HepG2 (cell line): Measurements from ENCODE around the gene FAM187B. TPM values are rescaled to one million over a fixed set of nuclear protein-coding genes. Genes with fewer than 3 reads are reported as not detected.

Source experiments
- CEBPG ChIP-seq: IDR thresholded peaks from 2 replicates; pipeline ENCODE4 v1.6.1; 2016
- ETV6 ChIP-seq: sonication (generic); formaldehyde crosslinking; conservative IDR thresholded peaks from 2 replicates; pipeline ENCODE4 v1.4.0; 2020; ENCODE audit warnings: missing genetic modification reagents
- GMEB2 ChIP-seq: IDR thresholded peaks from 2 replicates; pipeline ENCODE4 v1.6.1; 2016; ENCODE audit warnings: missing biosample characterization, missing genetic modification reagents, low read depth
- HBP1 ChIP-seq: IDR thresholded peaks from 2 replicates; pipeline ENCODE4 v1.6.1; 2016; ENCODE audit warnings: low read depth, control low read depth
- HDAC1 ChIP-seq: sonication (generic); formaldehyde crosslinking; IDR thresholded peaks from 2 replicates; pipeline ENCODE4 v1.5.1; 2020; ENCODE audit warnings: mild to moderate bottlenecking, missing genetic modification reagents
- MED8 ChIP-seq: sonication (generic); formaldehyde crosslinking; IDR thresholded peaks from 2 replicates; pipeline ENCODE4 v1.8.1; 2023; ENCODE audit warnings: mild to moderate bottlenecking, missing genetic modification reagents; ENCODE audit not compliant: insufficient replicate concordance
- MTF1 ChIP-seq: sonication (generic); formaldehyde crosslinking; IDR thresholded peaks from 2 replicates; pipeline ENCODE4 v1.5.0; 2020; ENCODE audit warnings: missing genetic modification reagents
- NFYB ChIP-seq: sonication (generic); formaldehyde crosslinking; IDR thresholded peaks from 2 replicates; pipeline ENCODE4 v1.4.0; 2020; ENCODE audit warnings: missing genetic modification reagents
- PAF1 ChIP-seq: IDR thresholded peaks from 2 replicates; pipeline ENCODE4 v1.6.1; 2016; ENCODE audit warnings: missing genetic modification reagents, missing compliant biosample characterization
- SKI ChIP-seq: fragments of 450-650 bp; IDR thresholded peaks from one replicate; pipeline ENCODE4 v1.6.1; 2018; ENCODE audit warnings: mild to moderate bottlenecking; ENCODE audit not compliant: partially characterized antibody
- TBP ChIP-seq: sonication (generic); formaldehyde crosslinking; IDR thresholded peaks from 2 replicates; pipeline ENCODE4 v1.5.0; 2020; ENCODE audit warnings: missing genetic modification reagents
- TCF7L2 ChIP-seq: IDR thresholded peaks from 2 replicates; pipeline ENCODE4 v1.6.1; 2011; ENCODE audit warnings: mild to moderate bottlenecking, low read depth, low read length, moderate library complexity
- TEAD2 ChIP-seq: sonication (generic); formaldehyde crosslinking; IDR thresholded peaks from 2 replicates; pipeline ENCODE4 v1.9.0; 2021; ENCODE audit warnings: missing genetic modification reagents
- TERF1 ChIP-seq: sonication (generic); formaldehyde crosslinking; IDR thresholded peaks from 2 replicates; pipeline ENCODE4 v1.8.0; 2022; ENCODE audit warnings: mild to moderate bottlenecking, missing genetic modification reagents, moderate library complexity
- THRA ChIP-seq: sonication (generic); formaldehyde crosslinking; IDR thresholded peaks from 2 replicates; pipeline ENCODE4 v1.4.0; 2020; ENCODE audit warnings: missing genetic modification reagents, borderline replicate concordance
- TMF1 ChIP-seq: sonication (generic); formaldehyde crosslinking; IDR thresholded peaks from 2 replicates; pipeline ENCODE4 v1.8.1; 2022; ENCODE audit warnings: low read depth, missing genetic modification reagents
- USF2 ChIP-seq, 2 experiments: sonication (generic) in 1 of 2; formaldehyde crosslinking in 1 of 2; IDR thresholded peaks; 2 replicates each; pipeline versions ENCODE4 v1.5.1 to v1.6.1; 2011 to 2020; ENCODE audit warnings: borderline replicate concordance in 1 of 2, low read depth in 1 of 2, low read length in 1 of 2, mild to moderate bottlenecking in 1 of 2, missing genetic modification reagents in 1 of 2, moderate library complexity in 1 of 2
- ZBTB20 ChIP-seq: sonication (generic); formaldehyde crosslinking; IDR thresholded peaks from 2 replicates; pipeline ENCODE4 v1.8.1; 2023; ENCODE audit warnings: missing genetic modification reagents, low read depth, mild to moderate bottlenecking, borderline replicate concordance
- ZBTB7A ChIP-seq: sonication (generic); formaldehyde crosslinking; IDR thresholded peaks from 2 replicates; pipeline ENCODE4 v1.8.0; 2022; ENCODE audit warnings: mild to moderate bottlenecking, missing genetic modification reagents
- ZFX ChIP-seq: sonication (generic); formaldehyde crosslinking; IDR thresholded peaks from 2 replicates; pipeline ENCODE4 v1.4.0; 2020; ENCODE audit warnings: mild to moderate bottlenecking, low read depth, missing genetic modification reagents, moderate library complexity
- ZKSCAN5 ChIP-seq: sonication (generic); formaldehyde crosslinking; IDR thresholded peaks from 2 replicates; pipeline ENCODE4 v1.5.1; 2020; ENCODE audit warnings: mild to moderate bottlenecking, missing genetic modification reagents
- ZNF260 ChIP-seq: sonication (generic); formaldehyde crosslinking; IDR thresholded peaks from 2 replicates; pipeline ENCODE4 v1.4.0; 2020; ENCODE audit warnings: missing genetic modification reagents, low read depth, mild to moderate bottlenecking, borderline replicate concordance
- polyA plus RNA-seq, 8 experiments: library from polyadenylated mRNA; depleted of rRNA in 3 of 8; stranded (reverse) in 7 of 8; unstranded in 1 of 8; fragments of >200 nt; fragmentation: Illumina TruSeq in 4 of 8; extraction: Trizol in 4 of 8; gene quantifications; 2 replicates each; pipeline versions ENCODE4 v1.2.1 to v1.2.3, GENCODE V29; 2011 to 2016; ENCODE audit warnings: low read depth in 4 of 8, missing spikeins in 1 of 8, mixed read lengths in 1 of 8; ENCODE audit not compliant: insufficient read depth in 1 of 8
- total RNA-seq, 5 experiments: library from RNA; depleted of rRNA; stranded (reverse); fragments of >200 nt; fragmentation: Illumina TruSeq; extraction: Trizol; gene quantifications; 2 replicates each; pipeline ENCODE4 v1.2.3, GENCODE V29; 2016; ENCODE audit warnings: low read depth in 1 of 5

Gene FAM187B
- total and polyA plus RNA-seq, 2 of the 13 experiments (the other 11 are each of a cell fraction or from before 2014, with no cell fraction given), result not detected

- no peak for TF ChIP-seq ZBTB7A
- no peak for TF ChIP-seq ETV6 (CRISPR knock-in tag)
- TF ChIP-seq ZBTB20 (CRISPR knock-in tag), result no peak
- TF ChIP-seq NFYB, result no peak
- TF ChIP-seq MTF1, result 0 out of 2 replicates have a peak, but pooled peaks have one; percentile 40
- no peak for TF ChIP-seq PAF1 (CRISPR knock-in tag)
- no peak for TF ChIP-seq ZNF260 (CRISPR knock-in tag)
- no peak for TF ChIP-seq USF2 (IDR thresholded peaks at IDR 0.05; ENCODE audit: low read depth, low read length)
- no peak for TF ChIP-seq USF2 (CRISPR knock-in tag; IDR thresholded peaks at IDR 0.05; ENCODE audit: borderline replicate concordance)
- no peak for TF ChIP-seq HBP1 (CRISPR knock-in tag)
- no peak for TF ChIP-seq GMEB2 (CRISPR knock-in tag)
- TF ChIP-seq HDAC1 (CRISPR knock-in tag), result 0 out of 2 replicates have a peak, but pooled peaks have one; percentile 12
- no peak for TF ChIP-seq TBP (CRISPR knock-in tag)
- no peak for TF ChIP-seq THRA
- TF ChIP-seq CEBPG, result no peak
- TF ChIP-seq TERF1 (CRISPR knock-in tag), result no peak
- no peak for TF ChIP-seq TCF7L2
- no peak for TF ChIP-seq MED8 (CRISPR knock-in tag)
- TF ChIP-seq ZFX (CRISPR knock-in tag), result no peak
- no peak for TF ChIP-seq TEAD2 (CRISPR knock-in tag)
- no peak for TF ChIP-seq ZKSCAN5 (CRISPR knock-in tag)
- TF ChIP-seq SKI, result no peak
- TF ChIP-seq TMF1 (CRISPR knock-in tag), result no peak
Observed at GRCh38 chr19:35249146-35249847, 20.8 kb upstream of the FAM187B start (continued).
